Right lobe of liver (tissue), 4 donors: ENCODE data around the gene DLX3.

ENCODE experiments used
- POLR2A ChIP-seq: fragments of 450-650 bp; IDR thresholded peaks from one replicate; pipeline ENCODE4 v1.6.1; 2017; ENCODE audit warnings: antibody characterized with exemption, mild to moderate bottlenecking
- TF ChIP-seq, protein P1 (sequence below), 4 donors: fragments of 200-600 bp in 3 of 4; fragments of 450-650 bp in 1 of 4; IDR thresholded peaks; one replicate each; pipeline versions ENCODE4 v1.5.1 to v1.8.0; 2016 to 2022; ENCODE audit warnings: antibody characterized with exemption in 4 of 4, mild to moderate bottlenecking in 2 of 4
- donor health status: DM: no; HTN: no; CAD: no.
- donor health status: DM: no; HTN: no; CAD: no.
- donor health status: DM: no; HTN: yes; CAD: no.

DNA sequence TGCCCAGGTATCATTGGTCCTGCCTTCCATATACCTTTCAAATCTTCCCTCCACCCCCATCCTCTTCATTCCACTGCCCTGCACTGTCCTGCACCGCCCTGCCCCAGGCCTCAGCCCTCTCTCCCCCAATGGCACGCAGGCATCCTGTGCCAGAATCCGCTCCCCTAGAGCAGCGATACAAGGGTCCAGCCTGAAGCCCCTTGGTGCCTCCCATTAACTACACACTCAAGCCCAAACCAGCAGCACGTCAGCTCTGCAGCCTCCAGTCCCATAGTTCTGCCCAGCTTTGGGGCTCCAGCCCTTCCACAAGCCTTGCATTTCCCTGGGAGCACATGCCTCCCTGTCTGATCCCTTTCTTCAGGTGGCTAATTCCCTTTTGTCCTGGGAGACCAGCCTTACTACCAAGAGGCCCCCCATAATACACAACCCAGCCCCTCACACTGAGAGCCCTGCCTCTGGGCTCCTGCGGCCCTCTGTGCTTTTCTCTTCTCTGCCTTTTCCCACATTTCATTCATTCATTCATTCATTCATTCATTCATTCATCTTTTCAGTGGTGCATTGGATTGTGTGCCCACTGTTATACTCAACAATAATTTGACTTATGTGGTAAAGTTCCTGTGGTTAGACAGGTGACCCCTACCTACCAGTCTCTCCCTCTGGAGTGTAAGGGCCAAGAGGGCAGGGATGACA is 26.8 kb upstream of the DLX3 start:
- TF ChIP-seq POLR2A = no peak
- TF ChIP-seq, protein P1, sequence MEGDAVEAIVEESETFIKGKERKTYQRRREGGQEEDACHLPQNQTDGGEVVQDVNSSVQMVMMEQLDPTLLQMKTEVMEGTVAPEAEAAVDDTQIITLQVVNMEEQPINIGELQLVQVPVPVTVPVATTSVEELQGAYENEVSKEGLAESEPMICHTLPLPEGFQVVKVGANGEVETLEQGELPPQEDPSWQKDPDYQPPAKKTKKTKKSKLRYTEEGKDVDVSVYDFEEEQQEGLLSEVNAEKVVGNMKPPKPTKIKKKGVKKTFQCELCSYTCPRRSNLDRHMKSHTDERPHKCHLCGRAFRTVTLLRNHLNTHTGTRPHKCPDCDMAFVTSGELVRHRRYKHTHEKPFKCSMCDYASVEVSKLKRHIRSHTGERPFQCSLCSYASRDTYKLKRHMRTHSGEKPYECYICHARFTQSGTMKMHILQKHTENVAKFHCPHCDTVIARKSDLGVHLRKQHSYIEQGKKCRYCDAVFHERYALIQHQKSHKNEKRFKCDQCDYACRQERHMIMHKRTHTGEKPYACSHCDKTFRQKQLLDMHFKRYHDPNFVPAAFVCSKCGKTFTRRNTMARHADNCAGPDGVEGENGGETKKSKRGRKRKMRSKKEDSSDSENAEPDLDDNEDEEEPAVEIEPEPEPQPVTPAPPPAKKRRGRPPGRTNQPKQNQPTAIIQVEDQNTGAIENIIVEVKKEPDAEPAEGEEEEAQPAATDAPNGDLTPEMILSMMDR (IDR thresholded peaks at IDR 0.05) = no peak
